Coronary artery (tissue), 2 donors: ENCODE measurements around the gene HDAC5.
"Not testable (repeated sequence)": the region's sequence is repeated elsewhere in the genome, so short reads cannot be mapped to it uniquely, and the experiment has no call there.

Experiments used
- DNase-seq: peaks from one replicate; pipeline ENCODE4 v3.0.0-alpha.2; 2017; ENCODE audit warnings: low spot score
- H3K27ac ChIP-seq, 2 donors: fragments of 200-600 bp; sonication (generic); one replicate each; pipeline ENCODE4 v1.5.1; 2016 to 2019
- H3K4me3 ChIP-seq: fragments of 200-600 bp; sonication (generic); 2 replicates; pipeline ENCODE4 v1.5.1; 2016; ENCODE audit warnings: mild to moderate bottlenecking, moderate library complexity
- TF ChIP-seq, protein P1 (sequence below): fragments of 200-600 bp; sonication (generic); IDR thresholded peaks from one replicate; pipeline ENCODE4 v1.5.1; 2019; ENCODE audit warnings: antibody characterized with exemption

Gene HDAC5

DNA sequence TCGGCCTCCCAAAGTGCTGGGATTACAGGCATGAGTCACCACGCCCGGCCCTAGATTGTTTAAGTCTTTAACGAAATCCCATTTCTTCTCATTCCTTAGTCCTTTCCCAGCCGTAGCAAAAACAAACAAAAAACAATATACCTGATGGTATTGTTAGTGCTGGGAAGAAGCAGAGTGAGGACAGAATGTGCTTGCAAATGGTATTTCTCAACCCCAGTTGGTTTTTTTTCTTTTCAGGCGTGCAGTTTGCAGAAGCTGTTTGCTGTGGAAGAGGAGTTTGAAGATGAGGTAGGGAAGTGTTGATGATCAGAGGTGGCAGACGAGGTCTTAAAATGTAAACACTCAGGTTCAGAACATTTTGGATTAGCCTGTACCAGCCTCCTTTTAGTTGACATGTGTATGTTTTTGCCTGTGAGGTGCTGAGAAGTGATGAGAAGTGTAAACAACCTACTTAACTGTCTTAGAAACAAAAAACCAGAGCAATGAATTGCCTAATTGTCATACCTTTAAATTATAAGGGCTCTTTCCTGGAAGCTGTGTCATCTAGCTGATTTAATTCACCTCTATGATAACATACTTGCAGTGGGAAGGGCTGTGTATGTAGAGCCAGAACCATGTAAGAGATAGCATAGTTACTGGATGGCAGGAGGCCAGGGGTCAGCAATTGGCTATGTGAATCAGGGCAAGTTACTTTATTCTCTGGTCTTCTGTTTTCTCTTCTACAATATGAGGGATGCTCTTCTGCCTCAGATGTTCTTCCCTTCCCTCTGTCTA, 21.7 kb upstream of the HDAC5 start:
- Histone ChIP-seq H3K4me3 (no peak overlapping the region), H3K27ac (no peak overlapping the region)
- TF ChIP-seq, protein P1, sequence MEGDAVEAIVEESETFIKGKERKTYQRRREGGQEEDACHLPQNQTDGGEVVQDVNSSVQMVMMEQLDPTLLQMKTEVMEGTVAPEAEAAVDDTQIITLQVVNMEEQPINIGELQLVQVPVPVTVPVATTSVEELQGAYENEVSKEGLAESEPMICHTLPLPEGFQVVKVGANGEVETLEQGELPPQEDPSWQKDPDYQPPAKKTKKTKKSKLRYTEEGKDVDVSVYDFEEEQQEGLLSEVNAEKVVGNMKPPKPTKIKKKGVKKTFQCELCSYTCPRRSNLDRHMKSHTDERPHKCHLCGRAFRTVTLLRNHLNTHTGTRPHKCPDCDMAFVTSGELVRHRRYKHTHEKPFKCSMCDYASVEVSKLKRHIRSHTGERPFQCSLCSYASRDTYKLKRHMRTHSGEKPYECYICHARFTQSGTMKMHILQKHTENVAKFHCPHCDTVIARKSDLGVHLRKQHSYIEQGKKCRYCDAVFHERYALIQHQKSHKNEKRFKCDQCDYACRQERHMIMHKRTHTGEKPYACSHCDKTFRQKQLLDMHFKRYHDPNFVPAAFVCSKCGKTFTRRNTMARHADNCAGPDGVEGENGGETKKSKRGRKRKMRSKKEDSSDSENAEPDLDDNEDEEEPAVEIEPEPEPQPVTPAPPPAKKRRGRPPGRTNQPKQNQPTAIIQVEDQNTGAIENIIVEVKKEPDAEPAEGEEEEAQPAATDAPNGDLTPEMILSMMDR = no peak
- no peak for DNase-seq

DNA sequence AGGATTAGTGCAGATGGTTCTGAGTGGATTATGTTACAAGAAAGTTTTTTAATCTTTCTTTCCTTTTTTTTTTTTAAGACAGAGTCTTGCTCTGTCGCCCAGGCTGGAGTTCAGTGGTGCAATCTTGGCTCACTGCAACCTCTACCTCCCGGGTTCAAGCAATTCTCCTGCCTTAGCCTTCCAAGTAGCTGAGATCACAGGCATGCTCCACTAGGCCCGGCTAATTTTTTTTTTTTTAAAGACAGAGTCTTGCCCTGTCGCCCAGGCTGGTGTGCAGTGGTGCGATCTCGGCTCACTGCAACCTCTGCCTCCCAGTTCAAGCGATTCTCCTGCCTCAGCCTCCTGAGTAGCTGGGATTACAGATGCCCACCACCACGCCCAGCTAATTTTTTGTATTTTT, 20.5 kb upstream of the HDAC5 start:
- H3K4me3 ChIP-seq, H3K27ac ChIP-seq, DNase-seq: not testable (repeated sequence)

DNA sequence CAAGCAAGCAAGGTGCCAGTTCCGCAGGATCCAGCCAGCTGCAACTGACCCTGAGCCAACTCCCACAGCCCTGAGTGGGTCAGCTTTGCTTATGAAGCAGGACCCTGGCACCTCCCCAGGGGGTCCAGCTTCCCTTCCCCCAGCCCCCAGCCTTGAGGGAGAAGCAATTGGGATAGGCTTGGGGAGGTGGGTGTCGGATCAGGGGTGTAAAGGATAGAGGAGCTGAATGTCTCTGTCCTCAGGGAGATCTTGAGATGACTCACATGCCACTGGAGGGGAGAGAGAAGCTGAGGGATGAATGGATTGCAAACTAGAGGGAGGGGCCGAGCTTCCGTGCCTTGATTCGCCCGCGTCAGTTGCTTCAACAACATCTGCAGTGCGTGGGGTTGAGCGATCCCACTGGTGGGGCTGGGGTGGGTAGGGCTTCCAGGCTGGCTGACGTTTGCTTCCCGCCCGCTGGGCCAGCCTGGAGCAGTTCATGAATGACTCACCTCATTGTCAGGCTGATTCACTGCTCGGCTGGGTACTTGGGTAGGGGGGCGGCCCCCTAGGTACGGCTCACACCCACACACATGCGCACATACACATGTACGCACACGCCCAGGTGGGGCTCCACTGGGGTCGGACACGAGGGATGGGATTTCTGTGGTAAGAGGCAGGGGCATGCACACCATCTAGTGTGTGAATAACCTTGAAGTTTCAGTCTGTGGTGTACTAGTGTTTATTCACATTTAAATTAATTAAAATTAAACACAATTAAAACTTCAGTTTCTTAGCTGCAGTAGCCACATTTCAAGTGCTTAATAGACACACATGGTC, 14.7 kb upstream of the HDAC5 start:
- TF ChIP-seq, protein P1 = no peak
- Histone ChIP-seq H3K4me3 (peak overlapping the region; percentile 43), H3K27ac (peak overlapping the region; percentile 45 to 70)
- DNase-seq = peak; percentile 98

DNA sequence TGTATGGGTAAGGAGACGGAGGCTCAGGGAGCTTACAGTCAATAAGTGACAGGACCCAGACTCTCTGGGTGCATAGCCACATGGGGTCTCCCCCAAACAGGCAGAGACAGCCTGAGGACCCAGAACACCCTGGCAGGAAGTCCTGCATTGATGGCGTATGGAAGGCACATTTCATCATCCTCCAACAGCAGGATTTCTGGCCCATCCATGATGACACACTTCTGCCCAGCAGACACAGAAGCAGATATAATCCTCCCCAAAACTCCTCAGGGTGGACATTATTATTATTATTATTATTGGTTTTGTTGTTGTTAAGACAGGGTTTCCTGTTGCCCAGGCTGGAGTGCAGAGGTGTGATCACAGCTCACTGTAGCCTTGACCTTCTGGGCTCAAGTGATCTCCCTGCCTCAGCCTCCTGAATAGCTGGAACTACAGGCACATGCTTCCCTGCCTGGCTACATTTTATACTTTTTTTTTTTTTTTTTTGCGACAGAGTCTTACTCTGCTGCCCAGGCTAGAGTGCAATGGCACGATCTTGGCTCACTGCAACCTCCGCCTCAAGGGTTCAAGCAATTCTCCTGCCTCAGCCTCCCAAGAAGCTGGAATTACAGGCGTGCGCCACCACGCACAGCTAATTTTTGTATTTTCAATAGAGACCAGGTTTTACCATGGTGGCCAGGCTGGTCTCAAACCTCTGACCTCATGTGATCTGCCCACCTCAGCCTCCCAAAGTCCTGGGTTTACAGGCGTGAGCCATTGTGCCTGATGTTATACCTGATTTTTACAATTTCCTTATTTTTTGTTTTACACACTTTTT, 11.5 kb upstream of the HDAC5 start:
- Histone ChIP-seq H3K27ac (no peak overlapping the region), H3K4me3 (no peak overlapping the region)
- TF ChIP-seq, protein P1 = no peak
- no peak for DNase-seq

DNA sequence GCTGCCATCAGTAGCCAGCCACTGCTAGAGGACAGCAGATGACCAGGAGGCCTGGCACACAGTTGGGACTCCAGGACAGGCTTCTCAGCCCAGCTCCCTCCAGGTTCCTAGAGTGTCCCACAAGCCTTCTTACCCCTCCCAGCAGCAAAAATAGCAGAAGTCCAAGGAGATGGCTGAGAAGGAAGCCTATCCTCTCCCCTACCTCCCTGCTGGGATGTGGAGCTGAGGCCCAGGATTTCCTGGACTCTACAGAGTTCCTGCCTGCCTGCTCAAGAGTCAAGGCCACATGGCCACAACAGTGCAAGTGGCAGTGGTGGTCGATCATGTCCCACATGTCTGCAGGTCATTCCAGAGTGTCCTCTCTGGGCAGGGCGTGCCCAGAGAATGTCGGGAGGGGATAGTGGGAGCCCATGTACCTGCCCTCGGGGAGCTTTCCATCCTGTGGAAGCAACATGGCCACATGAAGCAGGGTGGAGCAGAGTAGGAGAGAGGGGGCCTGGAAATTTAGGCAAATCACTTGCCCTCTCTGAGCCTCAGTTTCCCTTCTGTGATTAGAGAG, 10.6 kb upstream of the HDAC5 start:
- H3K4me3 ChIP-seq = no peak overlapping the region
- TF ChIP-seq, protein P1 = no peak
- DNase-seq = no peak
- H3K27ac ChIP-seq = no peak overlapping the region

DNA sequence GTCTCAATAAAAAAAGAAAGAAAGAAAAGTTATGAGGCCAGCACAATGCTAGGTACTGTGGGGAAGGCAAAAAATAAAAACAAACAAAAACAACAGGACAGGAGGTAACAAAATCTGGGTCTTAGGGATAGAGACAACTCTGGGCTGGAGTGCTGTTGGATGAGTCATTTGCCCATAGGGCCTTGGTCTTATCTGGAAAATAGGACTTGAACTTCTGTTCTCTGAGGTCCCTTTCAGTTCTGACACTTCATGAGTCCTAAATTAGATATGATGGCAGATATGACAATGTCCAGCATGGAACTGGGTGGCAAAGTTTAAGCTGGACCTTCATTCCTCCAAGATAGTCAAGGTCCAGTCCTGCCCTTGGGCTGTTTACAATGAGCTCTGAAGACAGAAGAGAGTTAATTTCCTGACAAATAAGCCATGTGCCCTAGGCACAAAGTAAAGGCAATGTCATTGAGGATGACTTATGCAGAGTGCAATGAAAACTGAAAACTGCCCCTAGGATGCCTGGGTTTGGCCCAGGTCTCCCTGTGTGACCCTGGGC, 8.9 kb upstream of the HDAC5 start:
- TF ChIP-seq, protein P1 = no peak
- DNase-seq = no peak
- Histone ChIP-seq H3K27ac (no peak overlapping the region), H3K4me3 (no peak overlapping the region)

DNA sequence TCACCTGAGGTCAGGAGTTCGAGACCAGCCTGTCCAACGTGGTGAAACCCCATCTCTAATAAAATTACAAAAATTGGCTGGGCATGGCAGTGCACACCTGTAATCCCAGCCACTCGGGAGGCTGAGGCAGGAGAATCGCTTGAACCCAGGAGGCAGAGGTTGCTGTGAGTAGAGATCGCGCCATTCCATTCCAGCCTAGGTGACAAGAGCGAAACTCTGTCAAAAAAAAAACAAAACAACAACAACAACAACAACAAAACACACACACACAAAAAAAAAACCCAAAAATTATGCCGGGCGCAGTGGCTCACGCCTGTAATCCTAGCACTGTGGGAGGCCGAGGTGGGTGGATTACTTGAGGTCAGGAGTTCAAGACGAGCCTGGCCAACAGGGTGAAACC, 7.9 kb upstream of the HDAC5 start:
- not testable (repeated sequence) for DNase-seq, H3K27ac ChIP-seq, H3K4me3 ChIP-seq
